ENCODE data around the gene STK17A.

The STK17A gene

GRCh38 chr7:43600056-43600455, 17.1 kb downstream of the STK17A start (continued):
- TF ChIP-seq ZNF292 (tag by site-specific recombination; IDR thresholded peaks at IDR 0.05; ENCODE audit: borderline replicate concordance, low read depth) (no peak), ZNF155 (tag by site-specific recombination; IDR thresholded peaks at IDR 0.05) (no peak), ZNF175 (tag by site-specific recombination; IDR thresholded peaks at IDR 0.05) (no peak)
- TF ChIP-seq, protein P1, sequence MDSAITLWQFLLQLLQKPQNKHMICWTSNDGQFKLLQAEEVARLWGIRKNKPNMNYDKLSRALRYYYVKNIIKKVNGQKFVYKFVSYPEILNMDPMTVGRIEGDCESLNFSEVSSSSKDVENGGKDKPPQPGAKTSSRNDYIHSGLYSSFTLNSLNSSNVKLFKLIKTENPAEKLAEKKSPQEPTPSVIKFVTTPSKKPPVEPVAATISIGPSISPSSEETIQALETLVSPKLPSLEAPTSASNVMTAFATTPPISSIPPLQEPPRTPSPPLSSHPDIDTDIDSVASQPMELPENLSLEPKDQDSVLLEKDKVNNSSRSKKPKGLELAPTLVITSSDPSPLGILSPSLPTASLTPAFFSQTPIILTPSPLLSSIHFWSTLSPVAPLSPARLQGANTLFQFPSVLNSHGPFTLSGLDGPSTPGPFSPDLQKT (IDR thresholded peaks at IDR 0.05; ENCODE audit: borderline replicate concordance, low read depth, low read length), result no peak

DNA sequence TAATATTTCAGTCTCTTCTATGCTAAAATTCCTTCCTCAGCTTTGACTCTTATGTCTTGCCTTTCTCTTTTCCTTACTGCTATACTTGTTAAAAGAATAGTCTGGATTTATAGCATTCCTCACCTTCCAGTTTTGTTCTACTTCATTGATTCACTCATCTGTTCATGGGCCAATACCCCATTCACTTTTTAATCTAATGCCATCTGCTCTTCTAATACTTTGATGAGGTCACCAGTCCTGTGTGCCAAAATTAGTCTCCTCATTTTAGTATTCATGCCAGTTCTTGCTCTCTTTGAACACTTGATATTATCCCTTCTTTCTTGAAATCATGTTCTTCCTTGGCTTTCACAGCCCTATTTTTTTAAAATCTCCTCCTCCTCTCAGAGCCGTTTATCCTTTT, 19.3 kb downstream of the STK17A start:
- Histone ChIP-seq H3K4me1 (ENCODE audit: control insufficient read depth, insufficient read depth, low read length) (no peaks in the 10 kb centered on the region), H3K36me3 (ENCODE audit: control insufficient read depth in 2 of 2, insufficient read depth in 1 of 2, low read length in 2 of 2) (peaks cover 13 to 28% of the 10 kb centered on the region in 2 experiments; a peak in 2 of 3 replicates), H3K27ac (ENCODE audit: extremely low read depth, low read depth, low read length) (no peak overlapping the region), H3K9me3 (ENCODE audit: control insufficient read depth, insufficient read depth, low read depth, low read length) (no peaks in the 10 kb centered on the region), H3K4me3 (ENCODE audit: low read depth, low read length) (no peak overlapping the region)
- CTCF ChIA-PET, result no interaction called here
- TF ChIP-seq ZNF629 (tag by site-specific recombination; IDR thresholded peaks at IDR 0.05), result 0 out of 2 replicates have a peak, but pooled peaks have one; percentile 20
- no peak for TF ChIP-seq ZNF777 (tag by site-specific recombination; IDR thresholded peaks at IDR 0.05; ENCODE audit: borderline replicate concordance)
- TF ChIP-seq SCRT2 (tag by site-specific recombination; IDR thresholded peaks at IDR 0.05), result no peak
- TF ChIP-seq PRDM1 (tag by site-specific recombination; IDR thresholded peaks at IDR 0.05), result 0 out of 2 replicates have a peak, but pooled peaks have one; percentile 16
- 0 out of 2 replicates have a peak, but pooled peaks have one; percentile 33 for TF ChIP-seq ATF2 (tag by site-specific recombination; IDR thresholded peaks at IDR 0.05; ENCODE audit: low read depth)
- POLR2A ChIA-PET, result no interaction called here

GRCh38 chr7:43604251-43604650, 21.3 kb downstream of the STK17A start:
- Histone ChIP-seq H3K36me3 (ENCODE audit: control insufficient read depth in 2 of 2, insufficient read depth in 1 of 2, low read length in 2 of 2) (peaks cover 3 to 31% of the 10 kb centered on the region in 2 experiments; a peak in 1 of 3 replicates), H3K9me3 (ENCODE audit: control insufficient read depth, insufficient read depth, low read depth, low read length) (no peaks in the 10 kb centered on the region)
- CTCF ChIA-PET, result interaction anchor here (0.6 to 1.2 kb wide), 2 partner anchors 235 to 862 kb away, joined by 4 to 6 read pairs; no protein-coding TSS in a partner anchor

GRCh38 chr7:43609097-43609496, 26.2 kb downstream of the STK17A start:
- H3K27ac ChIP-seq (ENCODE audit: extremely low read depth, low read depth, low read length), result no peak overlapping the region
- no peak overlapping the region for H3K4me3 ChIP-seq (ENCODE audit: low read depth, low read length)
- no peaks in the 10 kb centered on the region for H3K9me3 ChIP-seq (ENCODE audit: control insufficient read depth, insufficient read depth, low read depth, low read length)
- POLR2A ChIA-PET, result interaction anchor here (1.2 kb wide), 1 partner anchor 26 kb away, joined by 3 read pairs; the partner anchor contains the start of gene STK17A
- peaks cover 0 to 36% of the 10 kb centered on the region in 2 experiments; a peak in 1 of 3 replicates for H3K36me3 ChIP-seq (ENCODE audit: control insufficient read depth in 2 of 2, insufficient read depth in 1 of 2, low read length in 2 of 2)
- CTCF ChIA-PET, result interaction anchor here (0.7 to 1.5 kb wide), 3 partner anchors 12 to 258 kb away, joined by 3 to 4 read pairs (median 4); no protein-coding TSS in a partner anchor
- H3K4me1 ChIP-seq (ENCODE audit: control insufficient read depth, insufficient read depth, low read length), result no peaks in the 10 kb centered on the region
- no peak for TF ChIP-seq PRDM6 (tag by site-specific recombination; IDR thresholded peaks at IDR 0.05)
- TF ChIP-seq SALL2 (tag by site-specific recombination; IDR thresholded peaks at IDR 0.05; ENCODE audit: borderline replicate concordance), result no peak
- TF ChIP-seq ZNF274 (IDR thresholded peaks at IDR 0.05; ENCODE audit: low read length), result no peak
- TF ChIP-seq ZNF274 (tag by site-specific recombination; IDR thresholded peaks at IDR 0.05; ENCODE audit: borderline replicate concordance), result no peak
- peak; percentile 47 for TF ChIP-seq REST (tag by site-specific recombination; IDR thresholded peaks at IDR 0.05)

More at GRCh38 chr7:43604251-43604650, 21.3 kb downstream of the STK17A start:
- TF ChIP-seq ZNF677 (tag by site-specific recombination; IDR thresholded peaks at IDR 0.05) (no peak), ZNF292 (tag by site-specific recombination; IDR thresholded peaks at IDR 0.05; ENCODE audit: borderline replicate concordance, low read depth) (no peak)
- TF ChIP-seq, protein P2, sequence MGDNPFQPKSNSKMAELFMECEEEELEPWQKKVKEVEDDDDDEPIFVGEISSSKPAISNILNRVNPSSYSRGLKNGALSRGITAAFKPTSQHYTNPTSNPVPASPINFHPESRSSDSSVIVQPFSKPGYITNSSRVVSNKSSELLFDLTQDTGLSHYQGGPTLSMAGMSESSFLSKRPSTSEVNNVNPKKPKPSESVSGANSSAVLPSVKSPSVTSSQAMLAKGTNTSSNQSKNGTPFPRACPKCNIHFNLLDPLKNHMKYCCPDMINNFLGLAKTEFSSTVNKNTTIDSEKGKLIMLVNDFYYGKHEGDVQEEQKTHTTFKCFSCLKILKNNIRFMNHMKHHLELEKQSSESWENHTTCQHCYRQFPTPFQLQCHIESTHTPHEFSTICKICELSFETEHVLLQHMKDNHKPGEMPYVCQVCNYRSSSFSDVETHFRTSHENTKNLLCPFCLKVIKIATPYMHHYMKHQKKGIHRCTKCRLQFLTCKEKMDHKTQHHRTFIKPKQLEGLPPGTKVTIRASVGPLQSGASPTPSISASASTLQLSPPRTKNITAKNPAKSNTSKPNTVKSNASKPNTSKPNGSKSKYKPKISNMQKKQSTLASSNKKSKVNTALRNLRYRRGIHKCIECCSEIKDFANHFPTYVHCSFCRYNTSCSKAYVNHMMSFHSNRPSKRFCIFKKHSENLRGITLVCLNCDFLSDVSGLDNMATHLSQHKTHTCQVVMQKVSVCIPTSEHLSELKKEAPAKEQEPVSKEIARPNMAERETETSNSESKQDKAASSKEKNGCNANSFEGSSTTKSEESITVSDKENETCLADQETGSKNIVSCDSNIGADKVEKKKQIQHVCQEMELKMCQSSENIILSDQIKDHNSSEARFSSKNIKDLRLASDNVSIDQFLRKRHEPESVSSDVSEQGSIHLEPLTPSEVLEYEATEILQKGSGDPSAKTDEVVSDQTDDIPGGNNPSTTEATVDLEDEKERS (tag by site-specific recombination; IDR thresholded peaks at IDR 0.05), result peak; percentile 68; the same call in 1 of the 2 replicates
- H3K27ac ChIP-seq (ENCODE audit: extremely low read depth, low read depth, low read length), result no peak overlapping the region
- POLR2A ChIA-PET, result interaction anchor here (1.5 kb wide), 1 partner anchor 22 kb away, joined by 6 read pairs; the partner anchor contains the start of gene STK17A
- no peaks in the 10 kb centered on the region for H3K4me1 ChIP-seq (ENCODE audit: control insufficient read depth, insufficient read depth, low read length)
- H3K4me3 ChIP-seq (ENCODE audit: low read depth, low read length), result no peak overlapping the region
